Measurements from ENCODE around the gene KAZN.

KAZN gene

GRCh38 chr1:14897080-14897449, 298.6 kb downstream of the KAZN start:
- TF ChIP-seq CTCF (IDR thresholded peaks at IDR 0.05; ENCODE audit: borderline replicate concordance, control extremely low read depth, extremely low read depth, insufficient read depth, missing control alignments) = no peak
- in situ Hi-C loops (cut with MboI; ENCODE audit: low sequenced_read_pairs, unreplicated experiment) = no loop called here
- DNase-seq (ENCODE audit: low spot score) = no peak

GRCh38 chr1:14897547-14897946, 299.1 kb downstream of the KAZN start:
- TF ChIP-seq CTCF (IDR thresholded peaks at IDR 0.05; ENCODE audit: borderline replicate concordance, control extremely low read depth, extremely low read depth, insufficient read depth, missing control alignments) = no peak
- in situ Hi-C loops (cut with MboI; ENCODE audit: low sequenced_read_pairs, unreplicated experiment) = no loop called here
- no peak for DNase-seq (ENCODE audit: low spot score)

- no peak for TF ChIP-seq CTCF (IDR thresholded peaks at IDR 0.05; ENCODE audit: borderline replicate concordance, control extremely low read depth, extremely low read depth, insufficient read depth, missing control alignments)
- in situ Hi-C loops (cut with MboI; ENCODE audit: low sequenced_read_pairs, unreplicated experiment) = no loop called here
- DNase-seq (ENCODE audit: low spot score) = no peak
These were observed 299.6 kb downstream of the KAZN start for GRCh38 chr1:14897997-14898645.

GRCh38 chr1:14899686-14900085, 301.2 kb downstream of the KAZN start:
- no peak for TF ChIP-seq CTCF (IDR thresholded peaks at IDR 0.05; ENCODE audit: borderline replicate concordance, control extremely low read depth, extremely low read depth, insufficient read depth, missing control alignments)
- DNase-seq (ENCODE audit: low spot score) = no peak
- in situ Hi-C loops (cut with MboI; ENCODE audit: low sequenced_read_pairs, unreplicated experiment) = no loop called here

GRCh38 chr1:14901371-14901954, 303.0 kb downstream of the KAZN start:
- TF ChIP-seq CTCF (IDR thresholded peaks at IDR 0.05; ENCODE audit: borderline replicate concordance, control extremely low read depth, extremely low read depth, insufficient read depth, missing control alignments) = no peak
- in situ Hi-C loops (cut with MboI; ENCODE audit: low sequenced_read_pairs, unreplicated experiment) = no loop called here
- DNase-seq (ENCODE audit: low spot score) = no peak

- in situ Hi-C loops (cut with MboI; ENCODE audit: low sequenced_read_pairs, unreplicated experiment) = no loop called here
- no peak for DNase-seq (ENCODE audit: low spot score)
- no peak for TF ChIP-seq CTCF (IDR thresholded peaks at IDR 0.05; ENCODE audit: borderline replicate concordance, control extremely low read depth, extremely low read depth, insufficient read depth, missing control alignments)
These were observed 305.4 kb downstream of the KAZN start for GRCh38 chr1:14903922-14904321.
